Fibroblast of lung (primary cell): Measurements from ENCODE around the gene STAT3. TPM values are rescaled to one million over a fixed set of nuclear protein-coding genes. Genes with fewer than 3 reads are reported as not detected.
A peak's percentile ranks its signal among the peaks of the same experiment; 100 is the strongest.

Source experiments
- DNase-seq, 2 donors: peaks; one replicate each; pipeline versions ENCODE4 v3.0.0 to v3.0.0-alpha.2; 2010; ENCODE audit warnings: low read depth in 2 of 2
- H2AFZ ChIP-seq: 2 replicates; pipeline ENCODE4 v1.5.1; 2012; ENCODE audit warnings: low read length, control low read depth, inconsistent platforms
- H3K27ac ChIP-seq: 2 replicates; pipeline ENCODE4 v1.5.1; 2011; ENCODE audit warnings: low read length, control low read depth; ENCODE audit not compliant: insufficient read depth
- H3K27me3 ChIP-seq: 2 replicates; pipeline ENCODE4 v1.5.1; 2011; ENCODE audit warnings: mild to moderate bottlenecking, low read length; ENCODE audit not compliant: control insufficient read depth, insufficient read depth
- H3K36me3 ChIP-seq: 2 replicates; pipeline ENCODE4 v1.5.1; 2011; ENCODE audit warnings: low read length; ENCODE audit not compliant: control insufficient read depth, insufficient read depth
- H3K4me1 ChIP-seq: 2 replicates; pipeline ENCODE4 v1.5.1; 2011; ENCODE audit warnings: low read length; ENCODE audit not compliant: control insufficient read depth, insufficient read depth; ENCODE audit errors: extremely low read depth
- H3K4me2 ChIP-seq: 2 replicates; pipeline ENCODE4 v1.5.1; 2011; ENCODE audit warnings: low read length, control low read depth; ENCODE audit not compliant: insufficient read depth; ENCODE audit errors: extremely low read depth
- H3K4me3 ChIP-seq, 4 experiments: fragments of 200-600 bp in 1 of 4; sonication (generic) in 1 of 4; replicated peaks in 1 of 4; 2 replicates each; pipeline ENCODE4 v1.5.1; 2011 to 2016; ENCODE audit warnings: low read length in 4 of 4, low read depth in 3 of 4, mild to moderate bottlenecking in 3 of 4, control low read depth in 2 of 4, inconsistent platforms in 1 of 4, mixed read lengths in 1 of 4; ENCODE audit not compliant: insufficient read depth in 1 of 4; ENCODE audit errors: control extremely low read depth in 1 of 4
- H3K79me2 ChIP-seq: 2 replicates; pipeline ENCODE4 v1.5.1; 2012; ENCODE audit warnings: mild to moderate bottlenecking, low read length, inconsistent platforms; ENCODE audit not compliant: control insufficient read depth, insufficient read depth
- H3K9ac ChIP-seq: 2 replicates; pipeline ENCODE4 v1.5.1; 2011; ENCODE audit warnings: mild to moderate bottlenecking, low read length, control low read depth; ENCODE audit not compliant: insufficient read depth
- H3K9me3 ChIP-seq: 2 replicates; pipeline ENCODE4 v1.5.1; 2012; ENCODE audit warnings: low read depth, low read length; ENCODE audit not compliant: control insufficient read depth, insufficient read depth
- H4K20me1 ChIP-seq: 2 replicates; pipeline ENCODE4 v1.5.1; 2011; ENCODE audit warnings: low read length; ENCODE audit not compliant: control insufficient read depth, insufficient read depth; ENCODE audit errors: extremely low read depth
- EZH2 ChIP-seq: IDR thresholded peaks from 2 replicates; pipeline ENCODE4 v1.5.1; 2012; ENCODE audit warnings: low read length, control low read depth, mild to moderate bottlenecking; ENCODE audit errors: missing control alignments
- polyA plus RNA-seq, 2 donors: library from polyadenylated mRNA; depleted of rRNA in 1 of 2; stranded (reverse) in 1 of 2; unstranded in 1 of 2; fragments of >200 nt; gene quantifications; 2 replicates each; pipeline ENCODE4 v1.2.1, GENCODE V29; 2011 to 2012; ENCODE audit warnings: missing spikeins in 1 of 2
- total RNA-seq: library from RNA; depleted of rRNA; stranded (reverse); fragments of >200 nt; gene quantifications from 2 replicates; pipeline ENCODE4 v1.2.1, GENCODE V29; 2014
- TF ChIP-seq, protein P1 (sequence below), 2 donors: IDR thresholded peaks in 1 of 2; conservative IDR thresholded peaks in 1 of 2; 1 replicate in 1 of 2; 2 replicates in 1 of 2; pipeline ENCODE4 v1.5.1; 2011 to 2012; ENCODE audit warnings: low read length in 2 of 2, control low read depth in 1 of 2, inconsistent platforms in 1 of 2, low read depth in 1 of 2, mild to moderate bottlenecking in 1 of 2

The STAT3 gene
- total and polyA plus RNA-seq, 2 donors (not counting 1 experiment from before 2014, with no cell fraction given), result 75.0 to 101 TPM

DNA sequence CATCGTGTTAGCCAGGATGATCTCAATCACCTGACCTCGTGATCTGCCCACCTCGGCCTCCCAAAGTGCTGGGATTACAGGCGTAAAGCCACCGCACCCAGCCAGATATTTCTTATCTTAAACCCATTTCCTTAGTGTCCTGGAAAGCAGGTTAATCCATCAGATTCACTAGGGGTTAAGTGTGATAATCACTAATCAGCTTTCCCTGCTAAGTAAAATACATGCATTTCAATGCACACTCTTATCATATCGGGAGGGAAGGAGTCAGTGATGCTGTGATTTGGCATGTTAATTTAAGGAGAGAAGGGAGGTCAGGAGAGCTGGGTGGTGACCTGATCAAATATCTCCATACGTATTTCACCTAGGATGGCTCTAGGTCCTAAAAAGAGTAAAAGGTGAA is 29.1 kb downstream of the STAT3 start:
- H3K27me3 ChIP-seq, result no peaks in the 10 kb centered on the region
- no peak overlapping the region for H2AFZ ChIP-seq
- no peaks in the 10 kb centered on the region for H3K9me3 ChIP-seq
- no peak overlapping the region for H3K27ac ChIP-seq
- H3K4me1 ChIP-seq, result no peaks in the 10 kb centered on the region
- no peak for DNase-seq
- no peak overlapping the region for H3K9ac ChIP-seq
- TF ChIP-seq, protein P1, sequence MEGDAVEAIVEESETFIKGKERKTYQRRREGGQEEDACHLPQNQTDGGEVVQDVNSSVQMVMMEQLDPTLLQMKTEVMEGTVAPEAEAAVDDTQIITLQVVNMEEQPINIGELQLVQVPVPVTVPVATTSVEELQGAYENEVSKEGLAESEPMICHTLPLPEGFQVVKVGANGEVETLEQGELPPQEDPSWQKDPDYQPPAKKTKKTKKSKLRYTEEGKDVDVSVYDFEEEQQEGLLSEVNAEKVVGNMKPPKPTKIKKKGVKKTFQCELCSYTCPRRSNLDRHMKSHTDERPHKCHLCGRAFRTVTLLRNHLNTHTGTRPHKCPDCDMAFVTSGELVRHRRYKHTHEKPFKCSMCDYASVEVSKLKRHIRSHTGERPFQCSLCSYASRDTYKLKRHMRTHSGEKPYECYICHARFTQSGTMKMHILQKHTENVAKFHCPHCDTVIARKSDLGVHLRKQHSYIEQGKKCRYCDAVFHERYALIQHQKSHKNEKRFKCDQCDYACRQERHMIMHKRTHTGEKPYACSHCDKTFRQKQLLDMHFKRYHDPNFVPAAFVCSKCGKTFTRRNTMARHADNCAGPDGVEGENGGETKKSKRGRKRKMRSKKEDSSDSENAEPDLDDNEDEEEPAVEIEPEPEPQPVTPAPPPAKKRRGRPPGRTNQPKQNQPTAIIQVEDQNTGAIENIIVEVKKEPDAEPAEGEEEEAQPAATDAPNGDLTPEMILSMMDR (conservative IDR thresholded peaks at IDR 0.05 in 1 of 2, IDR thresholded peaks at IDR 0.05 in 1 of 2; ENCODE audit: low read depth in 1 of 2, low read length in 2 of 2), result no peak
- no peak for TF ChIP-seq EZH2
- no peaks in the 10 kb centered on the region for H4K20me1 ChIP-seq
- H3K79me2 ChIP-seq, result peaks cover 45% of the 10 kb centered on the region
- H3K36me3 ChIP-seq, result no peaks in the 10 kb centered on the region
- H3K4me2 ChIP-seq, result no peak overlapping the region
- H3K4me3 ChIP-seq, result no peak overlapping the region

GRCh38 chr17:42358434-42358833 is 29.8 kb downstream of the STAT3 start:
- H4K20me1 ChIP-seq, result no peaks in the 10 kb centered on the region
- H3K79me2 ChIP-seq, result peaks cover 44% of the 10 kb centered on the region
- no peak for TF ChIP-seq EZH2
- TF ChIP-seq, protein P1 (conservative IDR thresholded peaks at IDR 0.05 in 1 of 2, IDR thresholded peaks at IDR 0.05 in 1 of 2; ENCODE audit: low read depth in 1 of 2, low read length in 2 of 2), result no peak

DNA sequence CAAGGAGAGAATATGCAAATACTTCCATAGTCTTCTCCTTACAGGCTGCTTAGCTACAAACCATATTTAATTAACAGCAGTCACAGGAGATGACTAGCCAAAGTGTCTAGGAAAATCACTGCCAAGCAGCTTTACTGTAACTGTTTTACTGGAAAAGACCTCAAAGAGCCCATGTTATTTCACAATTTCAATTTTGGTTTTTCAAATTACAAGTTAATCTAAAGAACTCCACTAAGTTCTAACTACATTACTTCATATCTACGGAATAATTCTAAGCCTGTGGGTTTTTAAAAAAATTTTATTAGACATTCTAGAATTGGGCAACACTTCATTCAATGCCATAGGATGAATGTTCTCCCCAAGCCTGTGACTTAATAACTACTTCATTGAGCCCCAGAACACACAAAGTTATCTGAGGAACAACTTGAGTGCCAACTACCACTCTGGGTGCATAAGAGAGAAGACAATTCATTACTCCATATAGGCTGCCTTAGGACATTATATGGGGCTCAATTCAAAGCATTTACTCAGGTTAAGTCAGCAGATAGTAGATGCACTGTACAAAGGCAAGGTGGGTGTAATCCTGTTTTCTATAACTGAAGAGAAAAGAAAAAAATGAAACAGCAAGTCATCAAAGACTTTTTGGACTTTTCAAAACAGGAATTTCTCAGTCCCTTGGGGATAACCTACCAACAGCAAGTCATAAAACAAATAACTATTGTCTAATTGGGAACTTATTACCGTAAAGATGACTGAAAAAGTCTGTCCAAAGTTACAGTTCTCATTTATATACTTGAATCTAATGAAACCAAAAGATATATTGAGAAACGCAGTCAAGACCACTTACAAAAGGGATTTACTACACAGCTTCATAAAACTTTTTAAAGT is 33.0 kb downstream of the STAT3 start:
- Histone ChIP-seq H3K36me3 (no peaks in the 10 kb centered on the region), H3K4me2 (no peak overlapping the region), H3K79me2 (peaks cover 34% of the 10 kb centered on the region), H3K4me3 (no peak overlapping the region), H3K27me3 (no peaks in the 10 kb centered on the region), H3K27ac (no peak overlapping the region), H4K20me1 (no peaks in the 10 kb centered on the region), H3K9me3 (no peaks in the 10 kb centered on the region), H2AFZ (no peak overlapping the region), H3K4me1 (no peaks in the 10 kb centered on the region), H3K9ac (no peak overlapping the region)
- TF ChIP-seq, protein P1 (conservative IDR thresholded peaks at IDR 0.05 in 1 of 2, IDR thresholded peaks at IDR 0.05 in 1 of 2; ENCODE audit: low read depth in 1 of 2, low read length in 2 of 2), result no peak
- no peak for TF ChIP-seq EZH2
- DNase-seq, result peak; percentile 47 to 50

More at GRCh38 chr17:42358434-42358833, 29.8 kb downstream of the STAT3 start:
- no peak overlapping the region for H2AFZ ChIP-seq
- H3K4me3 ChIP-seq, result no peak overlapping the region
- H3K9ac ChIP-seq, result no peak overlapping the region
- DNase-seq, result no peak
- no peaks in the 10 kb centered on the region for H3K9me3 ChIP-seq
- no peaks in the 10 kb centered on the region for H3K27me3 ChIP-seq
- H3K27ac ChIP-seq, result no peak overlapping the region
- no peak overlapping the region for H3K4me2 ChIP-seq
- H3K4me1 ChIP-seq, result no peaks in the 10 kb centered on the region
- H3K36me3 ChIP-seq, result no peaks in the 10 kb centered on the region
